Duodenal mucosa (tissue), 2 donors: ENCODE results near the gene BRMS1.
A peak's percentile ranks its signal among the peaks of the same experiment; 100 is the strongest.
"Not testable (repeated sequence)": the region's sequence is repeated elsewhere in the genome, so short reads cannot be mapped to it uniquely, and the experiment has no call there.

Experiments
- H3K27ac ChIP-seq: one replicate; pipeline ENCODE4 v1.7.0; 2013; ENCODE audit warnings: low read depth, low read length
- H3K27me3 ChIP-seq, 2 donors: one replicate each; pipeline ENCODE4 v1.7.0; 2013; ENCODE audit warnings: low read length in 2 of 2, control low read depth in 1 of 2; ENCODE audit not compliant: insufficient read depth in 2 of 2, control insufficient read depth in 1 of 2
- H3K36me3 ChIP-seq, 2 donors: one replicate each; pipeline ENCODE4 v1.7.0; 2013; ENCODE audit warnings: low read length in 2 of 2, control low read depth in 1 of 2; ENCODE audit not compliant: insufficient read depth in 2 of 2, control insufficient read depth in 1 of 2
- H3K4me1 ChIP-seq, 2 donors: one replicate each; pipeline ENCODE4 v1.7.0; 2013; ENCODE audit warnings: low read length in 2 of 2, control low read depth in 1 of 2; ENCODE audit not compliant: insufficient read depth in 2 of 2, control insufficient read depth in 1 of 2
- H3K4me3 ChIP-seq, 2 donors: one replicate each; pipeline ENCODE4 v1.7.0; 2013; ENCODE audit warnings: low read length in 2 of 2, low read depth in 1 of 2
- H3K9ac ChIP-seq, 2 donors: one replicate each; pipeline ENCODE4 v1.7.0; 2013; ENCODE audit warnings: low read length in 2 of 2, low read depth in 1 of 2
- H3K9me3 ChIP-seq, 2 donors: one replicate each; pipeline ENCODE4 v1.7.0; 2013; ENCODE audit warnings: low read length in 2 of 2, control low read depth in 1 of 2; ENCODE audit not compliant: control insufficient read depth in 1 of 2

BRMS1 gene

GRCh38 chr11:66363187-66363601, 18.3 kb upstream of the BRMS1 start:
- H3K4me3 ChIP-seq = no peak overlapping the region
- H3K27me3 ChIP-seq = no peaks in the 10 kb centered on the region
- H3K27ac ChIP-seq = no peak overlapping the region
- H3K9ac ChIP-seq = no peak overlapping the region
- no peaks in the 10 kb centered on the region for H3K4me1 ChIP-seq
- peaks cover 8 to 46% of the 10 kb centered on the region in 2 donors for H3K36me3 ChIP-seq
- no peaks in the 10 kb centered on the region for H3K9me3 ChIP-seq

GRCh38 chr11:66362481-66363147, 17.7 kb upstream of the BRMS1 start:
- no peaks in the 10 kb centered on the region for H3K4me1 ChIP-seq
- H3K4me3 ChIP-seq = no peak overlapping the region
- peaks cover 8 to 42% of the 10 kb centered on the region in 2 donors for H3K36me3 ChIP-seq
- no peaks in the 10 kb centered on the region for H3K27me3 ChIP-seq
- H3K9me3 ChIP-seq = no peaks in the 10 kb centered on the region
- H3K9ac ChIP-seq = no peak overlapping the region
- no peak overlapping the region for H3K27ac ChIP-seq

- Histone ChIP-seq H3K9ac (no peak overlapping the region), H3K36me3 (peaks cover 6 to 35% of the 10 kb centered on the region in 2 donors), H3K9me3 (no peaks in the 10 kb centered on the region), H3K4me1 (no peaks in the 10 kb centered on the region), H3K4me3 (no peak overlapping the region), H3K27ac (no peak overlapping the region), H3K27me3 (no peaks in the 10 kb centered on the region)
Measured at GRCh38 chr11:66361502-66361941, 16.6 kb upstream of the BRMS1 start.

- H3K4me1 ChIP-seq = no peaks in the 10 kb centered on the region
- H3K27me3 ChIP-seq = no peaks in the 10 kb centered on the region
- no peak overlapping the region for H3K4me3 ChIP-seq
- H3K27ac ChIP-seq = no peak overlapping the region
- no peak overlapping the region for H3K9ac ChIP-seq
- H3K36me3 ChIP-seq = peaks cover 6 to 35% of the 10 kb centered on the region in 2 donors
- H3K9me3 ChIP-seq = no peaks in the 10 kb centered on the region
Measured at GRCh38 chr11:66360406-66361073, 15.6 kb upstream of the BRMS1 start.

- no peak overlapping the region for H3K4me3 ChIP-seq
- H3K36me3 ChIP-seq = peaks cover 6 to 35% of the 10 kb centered on the region in 2 donors
- H3K9ac ChIP-seq = no peak overlapping the region
- no peaks in the 10 kb centered on the region for H3K27me3 ChIP-seq
- H3K27ac ChIP-seq = no peak overlapping the region
- H3K4me1 ChIP-seq = no peaks in the 10 kb centered on the region
- H3K9me3 ChIP-seq = no peaks in the 10 kb centered on the region
Measured at GRCh38 chr11:66359662-66360087, 14.8 kb upstream of the BRMS1 start.

- not testable (repeated sequence) for H3K36me3 ChIP-seq, H3K9me3 ChIP-seq, H3K27me3 ChIP-seq
- H3K9ac ChIP-seq = peak overlapping the region in 1 of 2 donors; percentile 36
- H3K27ac ChIP-seq = peak overlapping the region; percentile 67
- peaks cover 21 to 30% of the 10 kb centered on the region in 2 donors for H3K4me1 ChIP-seq
- H3K4me3 ChIP-seq = peak overlapping the region; percentile 14 to 42
Measured at GRCh38 chr11:66350560-66351235, 5.8 kb upstream of the BRMS1 start.

GRCh38 chr11:66349084-66349386, 4.1 kb upstream of the BRMS1 start:
- H3K27ac ChIP-seq = no peak overlapping the region
- H3K27me3 ChIP-seq = no peaks in the 10 kb centered on the region
- H3K9ac ChIP-seq = peak overlapping the region; percentile 12 to 30
- H3K4me1 ChIP-seq = peaks cover 27 to 41% of the 10 kb centered on the region in 2 donors
- no peaks in the 10 kb centered on the region for H3K9me3 ChIP-seq
- H3K36me3 ChIP-seq = peaks cover 0 to 1% of the 10 kb centered on the region in 2 donors
- H3K4me3 ChIP-seq = peak overlapping the region; percentile 22 to 84

- peaks cover 33 to 43% of the 10 kb centered on the region in 2 donors for H3K4me1 ChIP-seq
- no peaks in the 10 kb centered on the region for H3K9me3 ChIP-seq
- H3K27ac ChIP-seq = peak within 1 kb of the TSS; percentile 87
- peak within 1 kb of the TSS; percentile 97 to 98 for H3K4me3 ChIP-seq
- H3K27me3 ChIP-seq = no peaks in the 10 kb centered on the region
- H3K9ac ChIP-seq = peak within 1 kb of the TSS; percentile 99 to 100
- peaks cover 0 to 5% of the 10 kb centered on the region in 2 donors for H3K36me3 ChIP-seq
Measured at GRCh38 chr11:66347425-66348276, 2.7 kb upstream of the BRMS1 start, which contains the start of gene B4GAT1. Gene B4GAT1, minus strand, starts transcription at chr11:66347629. Its CDS starts 84 bp downstream, at chr11:66347545.

- Histone ChIP-seq H3K4me1 (peaks cover 33 to 43% of the 10 kb centered on the region in 2 donors), H3K9me3 (no peaks in the 10 kb centered on the region), H3K27me3 (no peaks in the 10 kb centered on the region), H3K36me3 (peaks cover 7 to 9% of the 10 kb centered on the region in 2 donors), H3K27ac (peak overlapping the region; percentile 87), H3K4me3 (peak overlapping the region; percentile 97 to 98), H3K9ac (peak overlapping the region; percentile 99 to 100)
Measured at GRCh38 chr11:66346476-66347424, 1.8 kb upstream of the BRMS1 start.
